HG03159 (cell line): Measurements from ENCODE around the gene GTF2H3.

Source experiments
- ATAC-seq: cut with Tn5 transposase; IDR thresholded peaks from one replicate; pipeline ENCODE4 v1.9.1; 2021; ENCODE audit warnings: mild to moderate bottlenecking, moderate library complexity; ENCODE audit not compliant: unreplicated experiment

Gene GTF2H3

DNA sequence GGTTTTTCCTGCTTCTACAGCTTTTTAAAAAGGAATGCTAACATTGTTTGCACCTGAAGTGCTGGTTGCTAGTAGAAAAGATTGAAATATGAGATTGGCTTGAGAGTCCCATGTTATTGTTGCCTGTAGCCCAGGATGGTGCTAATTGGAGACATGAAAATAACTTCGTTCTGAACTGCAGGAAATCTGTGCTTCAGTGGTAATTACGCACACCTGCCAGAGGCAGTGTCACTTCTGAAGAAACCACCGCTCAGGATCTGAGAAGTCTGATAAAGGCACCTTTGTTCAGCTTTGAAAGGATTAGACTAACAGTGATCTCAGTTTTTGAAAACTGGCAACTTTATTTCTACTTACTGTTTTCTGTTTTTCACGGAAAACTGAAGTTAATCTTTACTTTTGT is 63.0 kb downstream of the GTF2H3 start:
- ATAC-seq, result no peak

DNA sequence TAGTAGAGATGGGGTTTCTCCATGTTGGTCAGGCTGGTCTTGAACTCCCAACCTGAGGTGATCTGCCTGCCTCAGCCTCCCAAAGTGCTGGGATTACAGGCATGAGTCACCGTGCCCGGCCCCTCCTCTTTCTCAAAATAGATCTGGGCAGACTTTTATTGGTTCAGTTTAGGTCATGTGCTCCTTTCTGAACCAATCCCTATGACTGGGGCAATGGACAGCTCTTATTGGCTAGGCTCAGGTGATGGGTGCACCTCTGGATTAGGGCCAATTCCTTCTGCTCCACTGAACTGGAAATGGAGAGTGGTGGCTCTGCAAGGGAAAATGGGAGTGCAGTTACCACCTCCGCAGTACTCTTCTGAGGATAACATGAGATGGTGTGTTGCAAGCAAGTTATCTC is 72.3 kb downstream of the GTF2H3 start:
- no peak for ATAC-seq

DNA sequence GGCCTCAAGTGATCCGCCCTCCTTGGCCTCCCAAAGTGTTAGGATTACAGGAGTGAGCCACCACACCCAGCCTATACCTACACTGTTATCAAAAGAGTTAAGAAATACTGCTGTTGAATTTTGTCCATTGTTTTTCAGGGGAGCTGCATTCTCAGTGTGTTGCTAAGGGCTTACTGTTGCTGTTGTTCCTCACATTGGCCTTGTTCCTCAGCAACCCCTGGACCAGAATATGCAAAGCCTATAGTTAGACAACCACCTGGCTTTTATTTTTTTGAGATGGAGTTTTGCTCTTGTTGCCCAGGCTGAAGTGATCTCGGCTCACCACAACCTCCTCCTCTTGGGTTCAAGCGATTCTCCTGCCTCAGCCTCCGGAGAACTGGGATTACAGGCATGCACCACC is 73.8 kb downstream of the GTF2H3 start:
- no peak for ATAC-seq
